Gastrocnemius medialis (tissue), 4 donors: ENCODE data around the gene SCYL1. TPM values are rescaled to one million over a fixed set of nuclear protein-coding genes. Genes with fewer than 3 reads are reported as not detected.

Source experiments
- ATAC-seq, 2 donors: fragments of 150-250 bp; one replicate each; pipeline ENCODE4 v1.9.1; 2016
- DNase-seq, 2 donors: peaks; one replicate each; pipeline ENCODE4 v3.0.0-alpha.2; 2019
- H3K27ac ChIP-seq, 4 donors: fragments of 200-600 bp; sonication (generic); 1 replicate in 1 of 4; 2 replicates in 3 of 4; pipeline ENCODE4 v1.5.1; 2016 to 2018; ENCODE audit warnings: mild to moderate bottlenecking in 2 of 4, moderate library complexity in 1 of 4
- H3K27me3 ChIP-seq, 3 donors: fragments of 200-600 bp; sonication (generic) in 2 of 3; 1 replicate in 1 of 3; 2 replicates in 2 of 3; pipeline versions ENCODE4 v1.5.1 to v1.6.0; 2016 to 2019; ENCODE audit warnings: mild to moderate bottlenecking in 1 of 3, moderate library complexity in 1 of 3
- H3K36me3 ChIP-seq, 2 donors: fragments of 200-600 bp; sonication (generic) in 1 of 2; one replicate each; pipeline ENCODE4 v1.5.1; 2017 to 2018
- H3K4me1 ChIP-seq, 2 donors: fragments of 200-600 bp; sonication (generic) in 1 of 2; one replicate each; pipeline ENCODE4 v1.5.1; 2016 to 2017; ENCODE audit warnings: mild to moderate bottlenecking in 2 of 2
- H3K4me3 ChIP-seq, 4 donors: fragments of 200-600 bp; sonication (generic) in 3 of 4; 1 replicate in 1 of 4; 2 replicates in 3 of 4; pipeline ENCODE4 v1.5.1; 2016 to 2019; ENCODE audit warnings: mild to moderate bottlenecking in 2 of 4
- H3K9me3 ChIP-seq, 3 donors: fragments of 200-600 bp; sonication (generic) in 2 of 3; 1 replicate in 1 of 3; 2 replicates in 2 of 3; pipeline ENCODE4 v1.5.1; 2016 to 2019
- CTCF ChIP-seq, 5 experiments: fragments of 450-650 bp in 3 of 5; fragments of 200-600 bp in 2 of 5; sonication (generic) in 2 of 5; IDR thresholded peaks in 4 of 5; conservative IDR thresholded peaks in 1 of 5; 1 replicate in 4 of 5; 2 replicates in 1 of 5; pipeline ENCODE4 v1.5.1; 2016 to 2019; ENCODE audit warnings: antibody characterized with exemption in 5 of 5, mild to moderate bottlenecking in 3 of 5, moderate library complexity in 3 of 5
- POLR2A ChIP-seq, 2 donors: fragments of 450-650 bp; IDR thresholded peaks; one replicate each; pipeline ENCODE4 v1.6.1; 2017; ENCODE audit warnings: antibody characterized with exemption in 2 of 2, mild to moderate bottlenecking in 2 of 2, moderate library complexity in 2 of 2
- in situ Hi-C, 4 donors: fragments of 200-750 bp; cut with MboI; loops; one replicate each; pipeline versions ENCODE4 v1.15.0 to v1.8.0; 2017; ENCODE audit warnings: low sequenced_read_pairs in 4 of 4
- intact Hi-C: fragments of 100-400 bp; cut with DNase I; formaldehyde crosslinking; loops from one replicate; pipeline ENCODE4 v1.15.1; 2023; ENCODE audit warnings: low total_unique reads
- total RNA-seq, 4 donors: library from RNA; depleted of rRNA; stranded (reverse); fragments of >200 nt; gene quantifications; one replicate each; pipeline versions ENCODE4 v1.1.0 to v1.2.3, GENCODE V29; 2016

The SCYL1 gene
- total RNA-seq, result 100 to 1,000 TPM; 120 to 162 (median 133) TPM

GRCh38 chr11:65524741-65525545 is at the start of gene SCYL1:
SCYL1 (plus strand) TSS chr11:65525083; CDS start chr11:65525154, 71 bp downstream.
- Histone ChIP-seq H3K4me3 (peak within 1 kb of the TSS; percentile 81 to 99 (median 94)), H3K36me3 (peaks cover 0 to 35% of the 10 kb centered on the region in 2 donors), H3K4me1 (peaks cover 14 to 18% of the 10 kb centered on the region in 2 donors), H3K27ac (peak within 1 kb of the TSS; percentile 94 to 98 (median 97)), H3K9me3 (no peaks in the 10 kb centered on the region), H3K27me3 (no peaks in the 10 kb centered on the region)
- peak; percentile 84 to 90 for ATAC-seq
- in situ Hi-C loops, result no loop called here
- intact Hi-C loops, result no loop called here
- TF ChIP-seq CTCF (IDR thresholded peaks at IDR 0.05 in 4 of 5, conservative IDR thresholded peaks at IDR 0.05 in 1 of 5) (no peak), POLR2A (IDR thresholded peaks at IDR 0.05) (peak; percentile 71 to 78)
- DNase-seq, result peak; percentile 65 to 72

- TF ChIP-seq CTCF (IDR thresholded peaks at IDR 0.05 in 4 of 5, conservative IDR thresholded peaks at IDR 0.05 in 1 of 5), result no peak
- no peak for TF ChIP-seq POLR2A (IDR thresholded peaks at IDR 0.05)
- H3K27ac ChIP-seq, result peak overlapping the region; percentile 97 to 100 (median 98)
- intact Hi-C loops, result loop anchor here (1.0 kb wide), 1 partner anchor 94 kb away; the partner anchor contains the start of gene SLC25A45
- in situ Hi-C loops, result loop anchor here in 1 of 4 donors (10.0 kb wide), 1 partner anchor 52 kb away; the partner anchor contains the start of gene NEAT1
- H3K4me1 ChIP-seq, result peaks cover 63 to 68% of the 10 kb centered on the region in 2 donors
- H3K27me3 ChIP-seq, result no peaks in the 10 kb centered on the region
- ATAC-seq, result peak in 1 of 2 donors; percentile 3
- H3K36me3 ChIP-seq, result no peaks in the 10 kb centered on the region
- DNase-seq, result peak in 1 of 2 donors; percentile 77
- no peaks in the 10 kb centered on the region for H3K9me3 ChIP-seq
- peak overlapping the region; percentile 79 to 88 (median 84) for H3K4me3 ChIP-seq
Observed at GRCh38 chr11:65476632-65477148, 48.2 kb upstream of the SCYL1 start.

DNA sequence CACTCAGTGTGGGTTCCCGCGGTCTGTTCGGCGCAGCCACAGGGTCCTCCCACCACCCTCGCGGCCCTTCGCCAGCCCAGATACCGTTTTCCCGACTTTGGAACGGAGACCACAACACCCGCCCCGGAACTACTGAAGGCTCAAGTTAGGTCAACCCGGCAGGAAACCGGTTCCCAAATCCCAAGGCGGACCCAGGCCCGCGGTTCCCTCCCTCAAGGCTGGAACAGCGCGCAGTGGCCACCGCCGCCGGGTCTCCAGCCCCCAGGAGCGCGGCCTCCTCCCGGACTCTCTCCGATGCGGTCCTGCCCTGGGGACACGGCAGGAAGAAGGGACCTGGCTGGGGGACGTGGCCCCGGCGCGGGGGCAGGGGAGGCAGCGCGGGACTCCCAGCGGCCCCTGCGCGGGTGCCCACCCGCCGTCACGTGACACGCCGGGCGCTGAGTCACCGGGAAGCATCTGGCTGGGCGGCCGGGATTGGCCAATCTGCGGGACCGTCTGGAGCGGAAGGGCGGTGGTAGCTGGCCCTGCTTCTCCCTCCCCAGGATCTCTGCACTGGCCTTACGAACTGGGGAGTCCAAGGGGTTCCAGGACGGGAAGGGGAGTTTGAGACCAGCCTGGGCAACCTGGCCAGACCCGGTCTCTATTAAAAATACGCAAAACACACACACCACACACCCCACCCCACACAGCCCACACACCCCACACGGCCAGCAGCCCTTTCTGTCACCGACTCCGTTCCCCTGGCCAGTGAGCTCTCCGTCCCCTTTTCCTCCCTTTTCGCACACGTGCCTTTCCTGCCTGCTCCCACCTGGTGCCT is 47.5 kb upstream of the SCYL1 start:
- peak overlapping the region; percentile 79 to 88 (median 84) for H3K4me3 ChIP-seq
- DNase-seq, result peak; percentile 97 to 98
- peak overlapping the region; percentile 97 to 100 (median 98) for H3K27ac ChIP-seq
- no peaks in the 10 kb centered on the region for H3K9me3 ChIP-seq
- intact Hi-C loops, result no loop called here
- peaks cover 61 to 67% of the 10 kb centered on the region in 2 donors for H3K4me1 ChIP-seq
- in situ Hi-C loops, result loop anchor here in 1 of 4 donors (10.0 kb wide), 1 partner anchor 53 kb away; the partner anchor contains the start of gene NEAT1
- TF ChIP-seq POLR2A (IDR thresholded peaks at IDR 0.05) (peak; percentile 97 to 99), CTCF (IDR thresholded peaks at IDR 0.05 in 4 of 5, conservative IDR thresholded peaks at IDR 0.05 in 1 of 5) (peak in 2 of 5 experiments; percentile 38 to 65)
- no peaks in the 10 kb centered on the region for H3K27me3 ChIP-seq
- no peaks in the 10 kb centered on the region for H3K36me3 ChIP-seq
- peak; percentile 59 to 60 for ATAC-seq

DNA sequence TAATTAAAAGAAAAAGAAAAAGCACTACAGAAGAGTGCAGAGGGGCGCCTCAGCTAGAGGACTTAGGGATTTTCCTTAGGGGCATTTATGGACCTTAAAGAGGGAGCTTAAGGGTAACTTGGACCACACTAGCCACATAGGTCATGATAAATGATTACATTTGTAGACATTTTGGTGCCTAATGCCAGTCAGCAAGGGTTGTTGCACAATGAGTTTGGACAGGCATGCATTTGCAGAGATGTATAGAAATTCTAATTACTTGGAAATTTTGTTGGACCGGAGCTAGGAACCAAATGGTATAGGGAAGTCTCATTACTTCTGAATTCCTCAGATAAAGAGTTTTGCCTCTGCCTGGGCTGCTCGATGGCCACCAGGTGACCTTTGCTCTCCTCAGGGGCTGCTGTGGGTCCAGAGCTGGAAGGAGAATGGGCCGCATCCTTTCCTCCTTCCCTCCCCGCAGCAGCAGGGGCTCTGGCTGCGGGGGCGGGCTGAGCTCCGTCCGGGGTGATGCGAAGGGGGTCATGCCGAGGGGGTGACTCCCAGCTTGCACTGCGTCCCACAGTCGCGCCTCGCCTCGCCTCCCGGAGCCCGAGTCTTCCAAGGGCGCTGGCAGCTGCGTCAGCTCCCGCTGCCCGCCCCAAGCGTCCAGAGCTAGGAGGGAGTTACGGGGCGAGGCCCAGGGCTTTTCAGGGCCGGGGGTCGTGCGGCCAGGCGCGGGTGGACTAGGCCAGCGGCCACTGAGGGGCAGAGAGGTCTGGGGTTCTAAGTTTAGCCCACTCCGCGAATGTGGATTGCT is 46.3 kb upstream of the SCYL1 start:
- intact Hi-C loops, result loop anchor here (1.0 to 2.0 kb wide), 2 partner anchors 14 to 18 kb away; no protein-coding TSS in a partner anchor
- DNase-seq (peak in 1 of 2 donors; percentile 67), ATAC-seq (peak; percentile 10)
- in situ Hi-C loops, result loop anchor here in 1 of 4 donors (10.0 kb wide), 1 partner anchor 54 kb away; the partner anchor contains the start of gene NEAT1
- peak overlapping the region; percentile 79 to 88 (median 84) for H3K4me3 ChIP-seq
- no peaks in the 10 kb centered on the region for H3K27me3 ChIP-seq
- peak overlapping the region; percentile 97 to 100 (median 98) for H3K27ac ChIP-seq
- H3K4me1 ChIP-seq, result peaks cover 50 to 55% of the 10 kb centered on the region in 2 donors
- H3K9me3 ChIP-seq, result no peaks in the 10 kb centered on the region
- TF ChIP-seq POLR2A (IDR thresholded peaks at IDR 0.05) (peak in 1 of 2 donors; percentile 44), CTCF (IDR thresholded peaks at IDR 0.05 in 4 of 5, conservative IDR thresholded peaks at IDR 0.05 in 1 of 5) (peak in 1 of 5 experiments; percentile 10)
- H3K36me3 ChIP-seq, result no peaks in the 10 kb centered on the region
